K562 (cell line): ENCODE results near the gene ZNF862. TPM values are rescaled to one million over a fixed set of nuclear protein-coding genes. Genes with fewer than 3 reads are reported as not detected.

Experiments used
- ARID2 ChIP-seq: fragments of 450-650 bp; IDR thresholded peaks from 2 replicates; pipeline ENCODE4 v1.6.1; 2017; ENCODE audit warnings: antibody characterized with exemption, mild to moderate bottlenecking
- ASH1L ChIP-seq: fragments of 450-650 bp; IDR thresholded peaks from 2 replicates; pipeline ENCODE4 v1.6.1; 2018; ENCODE audit warnings: borderline replicate concordance, mild to moderate bottlenecking, low read depth; ENCODE audit not compliant: partially characterized antibody
- BRD4 ChIP-seq: fragments of 200-600 bp; sonication (generic); IDR thresholded peaks from 2 replicates; pipeline ENCODE4 v1.6.1; 2017; ENCODE audit warnings: inconsistent platforms
- CREB5 ChIP-seq: fragments of 250-450 bp; sonication (Bioruptor Pico); IDR thresholded peaks from 2 replicates; pipeline ENCODE4 v1.5.0; 2020; ENCODE audit warnings: mild to moderate bottlenecking
- ETS2 ChIP-seq: IDR thresholded peaks from 2 replicates; pipeline ENCODE4 v1.6.1; 2016; ENCODE audit warnings: borderline replicate concordance, missing genetic modification characterization, mild to moderate bottlenecking, moderate library complexity, missing compliant biosample characterization; ENCODE audit not compliant: poor library complexity, severe bottlenecking
- HINFP ChIP-seq: fragments of 450-650 bp; conservative IDR thresholded peaks from 2 replicates; pipeline ENCODE4 v1.6.1; 2016; ENCODE audit warnings: missing genetic modification characterization, low read depth, mild to moderate bottlenecking, control low read depth, missing compliant biosample characterization
- ILF3 ChIP-seq: fragments of 450-650 bp; IDR thresholded peaks from 2 replicates; pipeline ENCODE4 v1.6.1; 2018; ENCODE audit warnings: antibody characterized with exemption, mild to moderate bottlenecking, moderate library complexity, borderline replicate concordance
- NELFE ChIP-seq: IDR thresholded peaks from 2 replicates; pipeline ENCODE4 v1.6.1; 2011; ENCODE audit warnings: mild to moderate bottlenecking; ENCODE audit not compliant: insufficient read depth, insufficient read length
- TCF7L2 ChIP-seq: fragments of 150-350 bp; IDR thresholded peaks from 2 replicates; pipeline ENCODE4 v1.6.1; 2016; ENCODE audit warnings: low read depth, mild to moderate bottlenecking, low read length, moderate library complexity
- VEZF1 ChIP-seq: fragments of 200-800 bp; sonication (Bioruptor generic); IDR thresholded peaks from 2 replicates; pipeline ENCODE4 v1.6.1; 2017; ENCODE audit warnings: missing genetic modification characterization, missing compliant biosample characterization
- ZFX ChIP-seq: sonication (generic); formaldehyde crosslinking; IDR thresholded peaks from 2 replicates; pipeline ENCODE4 v1.8.0; 2022; ENCODE audit warnings: mild to moderate bottlenecking, missing genetic modification reagents, moderate library complexity
- ZNF232 ChIP-seq: sonication (generic); formaldehyde crosslinking; IDR thresholded peaks from 2 replicates; pipeline ENCODE4 v1.8.0; 2022; ENCODE audit warnings: mild to moderate bottlenecking, missing genetic modification reagents
- ZNF431 ChIP-seq: sonication (generic); formaldehyde crosslinking; IDR thresholded peaks from 2 replicates; pipeline ENCODE4 v1.8.0; 2022; ENCODE audit warnings: mild to moderate bottlenecking, missing genetic modification reagents
- ZNF444 ChIP-seq: fragments of 250-450 bp; sonication (Bioruptor Pico); IDR thresholded peaks from 2 replicates; pipeline ENCODE4 v1.4.0; 2020; ENCODE audit warnings: mild to moderate bottlenecking, moderate library complexity
- ZNF75A ChIP-seq: fragments of 450-650 bp; formaldehyde crosslinking; IDR thresholded peaks from 2 replicates; pipeline ENCODE4 v1.4.0; 2020; ENCODE audit warnings: mild to moderate bottlenecking
- ZSCAN29 ChIP-seq: fragments of 450-650 bp; IDR thresholded peaks from 2 replicates; pipeline ENCODE4 v1.6.1; 2017
- polyA plus RNA-seq, 8 experiments: library from polyadenylated mRNA; depleted of rRNA in 4 of 8; stranded (reverse) in 5 of 8; unstranded in 3 of 8; fragments of >200 nt; fragmentation: Nextera tagmentation in 2 of 8; fragmentation: Illumina TruSeq in 1 of 8; extraction: Ambion mirVana in 2 of 8; extraction: Trizol in 1 of 8; gene quantifications; 2 replicates each; pipeline versions ENCODE4 v1.2.1 to v1.2.3, GENCODE V29; 2011 to 2014; ENCODE audit warnings: inconsistent platforms in 1 of 8, missing spikeins in 1 of 8
- total RNA-seq, 7 experiments: library from RNA; depleted of rRNA in 6 of 7; stranded (reverse); fragments of >200 nt in 6 of 7; fragmentation: Illumina TruSeq in 2 of 7; extraction: Trizol in 2 of 7; gene quantifications; 2 replicates each; pipeline versions ENCODE4 v1.2.1 to v1.2.3, GENCODE V29; 2011 to 2021; ENCODE audit warnings: low replicate concordance in 1 of 7
- TF ChIP-seq, protein P1 (sequence below): sonication (generic); formaldehyde crosslinking; IDR thresholded peaks from 2 replicates; pipeline ENCODE4 v1.8.0; 2022; ENCODE audit warnings: missing genetic modification reagents, mild to moderate bottlenecking, borderline replicate concordance
- TF ChIP-seq, protein P2 (sequence below): fragments of 450-650 bp; formaldehyde crosslinking; IDR thresholded peaks from 2 replicates; pipeline ENCODE4 v1.4.0; 2020; ENCODE audit warnings: mild to moderate bottlenecking, moderate library complexity

Gene ZNF862
- total and polyA plus RNA-seq, 9 of the 15 experiments (the other 6 are each of a cell fraction or from before 2014, with no cell fraction given), result 1.1 to 3.9 (median 2.6) TPM

- TF ChIP-seq, protein P1, sequence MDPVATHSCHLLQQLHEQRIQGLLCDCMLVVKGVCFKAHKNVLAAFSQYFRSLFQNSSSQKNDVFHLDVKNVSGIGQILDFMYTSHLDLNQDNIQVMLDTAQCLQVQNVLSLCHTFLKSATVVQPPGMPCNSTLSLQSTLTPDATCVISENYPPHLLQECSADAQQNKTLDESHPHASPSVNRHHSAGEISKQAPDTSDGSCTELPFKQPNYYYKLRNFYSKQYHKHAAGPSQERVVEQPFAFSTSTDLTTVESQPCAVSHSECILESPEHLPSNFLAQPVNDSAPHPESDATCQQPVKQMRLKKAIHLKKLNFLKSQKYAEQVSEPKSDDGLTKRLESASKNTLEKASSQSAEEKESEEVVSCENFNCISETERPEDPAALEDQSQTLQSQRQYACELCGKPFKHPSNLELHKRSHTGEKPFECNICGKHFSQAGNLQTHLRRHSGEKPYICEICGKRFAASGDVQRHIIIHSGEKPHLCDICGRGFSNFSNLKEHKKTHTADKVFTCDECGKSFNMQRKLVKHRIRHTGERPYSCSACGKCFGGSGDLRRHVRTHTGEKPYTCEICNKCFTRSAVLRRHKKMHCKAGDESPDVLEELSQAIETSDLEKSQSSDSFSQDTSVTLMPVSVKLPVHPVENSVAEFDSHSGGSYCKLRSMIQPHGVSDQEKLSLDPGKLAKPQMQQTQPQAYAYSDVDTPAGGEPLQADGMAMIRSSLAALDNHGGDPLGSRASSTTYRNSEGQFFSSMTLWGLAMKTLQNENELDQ (CRISPR knock-in tag), result no peak
- TF ChIP-seq HINFP (tag) (0 out of 2 replicates have a peak, but pooled peaks have one; percentile 19), ASH1L (no peak), ZNF75A (no peak), BRD4 (no peak), ZNF431 (CRISPR knock-in tag) (no peak), TCF7L2 (no peak), ZNF444 (no peak), NELFE (no peak), VEZF1 (CRISPR knock-in tag) (0 out of 2 replicates have a peak, but pooled peaks have one; percentile 32), ZSCAN29 (no peak), ETS2 (no peak), CREB5 (no peak), ILF3 (no peak), ZNF232 (CRISPR knock-in tag) (no peak), ZFX (CRISPR knock-in tag) (peak; percentile 61), ARID2 (no peak)
- TF ChIP-seq, protein P2, sequence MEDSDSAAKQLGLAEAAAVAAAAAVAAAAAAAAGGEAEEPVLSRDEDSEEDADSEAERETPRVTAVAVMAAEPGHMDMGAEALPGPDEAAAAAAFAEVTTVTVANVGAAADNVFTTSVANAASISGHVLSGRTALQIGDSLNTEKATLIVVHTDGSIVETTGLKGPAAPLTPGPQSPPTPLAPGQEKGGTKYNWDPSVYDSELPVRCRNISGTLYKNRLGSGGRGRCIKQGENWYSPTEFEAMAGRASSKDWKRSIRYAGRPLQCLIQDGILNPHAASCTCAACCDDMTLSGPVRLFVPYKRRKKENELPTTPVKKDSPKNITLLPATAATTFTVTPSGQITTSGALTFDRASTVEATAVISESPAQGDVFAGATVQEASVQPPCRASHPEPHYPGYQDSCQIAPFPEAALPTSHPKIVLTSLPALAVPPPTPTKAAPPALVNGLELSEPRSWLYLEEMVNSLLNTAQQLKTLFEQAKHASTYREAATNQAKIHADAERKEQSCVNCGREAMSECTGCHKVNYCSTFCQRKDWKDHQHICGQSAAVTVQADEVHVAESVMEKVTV (CRISPR knock-in tag), result no peak
Observed at GRCh38 chr7:149855361-149856305, 17.5 kb downstream of the ZNF862 start (continued).
